Heart left ventricle (tissue), 16 donors: ENCODE data around the gene PTPRCAP. TPM values are rescaled to one million over a fixed set of nuclear protein-coding genes. Genes with fewer than 3 reads are reported as not detected.
"Not testable (repeated sequence)": the region's sequence is repeated elsewhere in the genome, so short reads cannot be mapped to it uniquely, and the experiment has no call there.

Experiments used
- ATAC-seq, 4 donors: fragments of 200-7000 bp; cut with Tn5 transposase; one replicate each; pipeline ENCODE4 v1.9.1; 2020 to 2022; ENCODE audit warnings: moderate library complexity in 4 of 4, mild to moderate bottlenecking in 3 of 4, moderate number of reproducible peaks in 1 of 4
- DNase-seq, 5 donors: peaks; one replicate each; pipeline ENCODE4 v3.0.0-alpha.2; 2020
- H3K27ac ChIP-seq, 12 donors: fragments of 200-600 bp; sonication (generic) in 4 of 12; one replicate each; pipeline versions ENCODE4 v1.5.0 to v1.8.0; 2016 to 2022; ENCODE audit warnings: mild to moderate bottlenecking in 2 of 12
- H3K27me3 ChIP-seq, 9 donors: fragments of 200-600 bp; sonication (generic) in 2 of 9; one replicate each; pipeline versions ENCODE4 v1.5.1 to v1.8.0; 2016 to 2022; ENCODE audit warnings: mild to moderate bottlenecking in 3 of 9
- H3K36me3 ChIP-seq, 9 donors: fragments of 200-600 bp; sonication (generic) in 2 of 9; one replicate each; pipeline versions ENCODE4 v1.5.0 to v1.8.0; 2018 to 2022; ENCODE audit warnings: mild to moderate bottlenecking in 2 of 9
- H3K4me1 ChIP-seq, 12 donors: fragments of 200-600 bp; sonication (generic) in 4 of 12; one replicate each; pipeline versions ENCODE4 v1.5.0 to v1.8.0; 2016 to 2022; ENCODE audit warnings: mild to moderate bottlenecking in 3 of 12
- H3K4me3 ChIP-seq, 12 donors: fragments of 200-600 bp; sonication (generic) in 4 of 12; one replicate each; pipeline versions ENCODE4 v1.5.0 to v1.8.0; 2017 to 2022; ENCODE audit warnings: mild to moderate bottlenecking in 9 of 12, moderate library complexity in 4 of 12
- H3K9me3 ChIP-seq, 12 donors: fragments of 200-600 bp; sonication (generic) in 4 of 12; one replicate each; pipeline versions ENCODE4 v1.5.0 to v1.8.0; 2016 to 2022; ENCODE audit warnings: mild to moderate bottlenecking in 1 of 12
- POLR2A ChIP-seq, 2 donors: fragments of 450-650 bp; IDR thresholded peaks; one replicate each; pipeline ENCODE4 v1.6.1; 2017; ENCODE audit warnings: antibody characterized with exemption in 2 of 2, mild to moderate bottlenecking in 2 of 2, moderate library complexity in 2 of 2
- WGBS, 4 donors: extraction: QIAGEN DNeasy Blood & Tissue Kit in 2 of 4; methylation state at CpG; one replicate each; pipeline versions ENCODE4 v1.1.5 to v1.1.7; 2013 to 2018; 5-methylcytosine and 5-hydroxymethylcytosine counted together
- intact Hi-C, 10 donors: fragments of 100-400 bp; cut with DNase I; formaldehyde crosslinking; loops; one replicate each; pipeline versions ENCODE4 v1.11.1 to v1.14.2; 2022
- polyA plus RNA-seq, 2 donors: library from polyadenylated mRNA; stranded (reverse); fragments of 200-250 nt; gene quantifications; one replicate each; pipeline ENCODE4 v1.2.3, GENCODE V29; 2013
- total RNA-seq, 9 donors: library from RNA; depleted of rRNA in 2 of 9; stranded (reverse); fragments of >200 nt in 2 of 9; fragmentation: NEBNext Ultra II Directional in 3 of 9; extraction: Animal tissue kit (Norgen Biotek cat#: 25700) in 3 of 9; gene quantifications; one replicate each; pipeline versions ENCODE4 v1.1.0 to v1.2.4, GENCODE V29; 2016 to 2023
- TF ChIP-seq, protein P1 (sequence below), 12 donors: fragments of 200-600 bp; sonication (generic) in 4 of 12; IDR thresholded peaks; one replicate each; pipeline versions ENCODE4 v1.5.0 to v1.8.0; 2018 to 2022; ENCODE audit warnings: antibody characterized with exemption in 12 of 12, mild to moderate bottlenecking in 5 of 12
- donor health status: ischemic (EF 13 %, LVEDD 7.1; RV severe dilation, severe dysfunction).
- donor health status: healthy with polysubstance abuse.
- donor health status: DM: no; HTN: yes; CAD: no.
- donor health status: DM: no; HTN: no; CAD: no.
- donor health status: ischemic (EF 25% LVEDD 6.9; RV normal size, moderate dysfunction).
- donor health status: ischemic (EF 25% LVEDD 5.7; RV mildly dilated, moderate dysfunction).
- donor health status: healthy.
- donor health status: DM: yes; HTN: yes; CAD: no.
- donor health status: ischemic (EF 35%, LVEDD 5.7; RV mildly dilated, moderate dysfunction).
- donor health status: nonischemic (EF 11% LVEDD 7.7; RV severe dilation, severe dysfunction).
- donor health status: DM: yes; HTN: yes; CAD: no.
- donor health status: PGD.
- donor health status: ischemic (EF 29% LVEDD 5.4; RV normal size, mild dysfunction).
- donor health status: nonischemic (EF 23%, LVEDD 6.1; RV moderate dilation, normal function).

PTPRCAP gene
- total and polyA plus RNA-seq, 11 donors: 0.50 to 11.0 (median 1.3) TPM

DNA sequence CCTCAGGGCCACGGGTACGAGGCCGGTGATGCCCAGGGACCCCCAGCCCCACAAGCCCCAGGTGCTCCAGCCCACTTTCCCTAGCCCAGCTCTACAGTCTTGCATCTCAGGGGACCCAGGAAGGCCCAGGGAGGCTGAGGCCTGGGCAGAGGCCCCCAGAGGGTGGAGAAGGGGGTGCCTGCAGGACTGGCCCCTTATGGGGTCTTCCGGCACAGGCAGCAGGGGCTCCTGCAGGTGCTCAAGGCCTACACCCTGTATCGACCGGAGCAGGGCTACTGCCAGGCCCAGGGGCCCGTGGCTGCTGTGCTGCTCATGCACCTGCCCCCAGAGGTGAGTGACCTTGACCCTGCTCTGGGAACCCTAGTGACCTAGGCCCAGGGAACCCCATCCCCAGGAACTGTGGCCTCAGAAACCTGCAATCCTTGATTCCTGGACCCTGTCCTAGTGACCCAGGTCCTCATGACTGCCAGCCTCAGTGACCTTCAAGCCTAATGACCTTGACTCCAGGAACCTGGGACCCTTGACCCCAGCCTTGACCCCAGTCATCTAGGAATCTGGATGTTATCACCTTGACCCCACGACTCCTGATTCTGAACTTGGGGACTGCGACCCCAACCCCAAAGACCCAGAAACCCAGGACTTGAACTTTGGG, 31.7 kb downstream of the PTPRCAP start:
- no peaks in the 10 kb centered on the region for H3K36me3 ChIP-seq
- peaks cover 0 to 21% (median 3%) of the 10 kb centered on the region in 9 donors for H3K27me3 ChIP-seq
- 84 to 92% (median 89%) methylated on average over 3 to 9 of the region's 9 CpGs for WGBS, 4 donors
- H3K27ac ChIP-seq: peak overlapping the region in 1 of 12 donors; percentile 91
- ATAC-seq (no peak), DNase-seq (no peak)
- intact Hi-C loops: loop anchor here in 3 of 10 donors (10.0 kb wide), 1 partner anchor 59 kb away; the partner anchor contains the start of gene TMEM134 (in 3 of the 3)
- H3K4me1 ChIP-seq: peaks cover 0 to 48% (median 10%) of the 10 kb centered on the region in 12 donors
- TF ChIP-seq, protein P1, sequence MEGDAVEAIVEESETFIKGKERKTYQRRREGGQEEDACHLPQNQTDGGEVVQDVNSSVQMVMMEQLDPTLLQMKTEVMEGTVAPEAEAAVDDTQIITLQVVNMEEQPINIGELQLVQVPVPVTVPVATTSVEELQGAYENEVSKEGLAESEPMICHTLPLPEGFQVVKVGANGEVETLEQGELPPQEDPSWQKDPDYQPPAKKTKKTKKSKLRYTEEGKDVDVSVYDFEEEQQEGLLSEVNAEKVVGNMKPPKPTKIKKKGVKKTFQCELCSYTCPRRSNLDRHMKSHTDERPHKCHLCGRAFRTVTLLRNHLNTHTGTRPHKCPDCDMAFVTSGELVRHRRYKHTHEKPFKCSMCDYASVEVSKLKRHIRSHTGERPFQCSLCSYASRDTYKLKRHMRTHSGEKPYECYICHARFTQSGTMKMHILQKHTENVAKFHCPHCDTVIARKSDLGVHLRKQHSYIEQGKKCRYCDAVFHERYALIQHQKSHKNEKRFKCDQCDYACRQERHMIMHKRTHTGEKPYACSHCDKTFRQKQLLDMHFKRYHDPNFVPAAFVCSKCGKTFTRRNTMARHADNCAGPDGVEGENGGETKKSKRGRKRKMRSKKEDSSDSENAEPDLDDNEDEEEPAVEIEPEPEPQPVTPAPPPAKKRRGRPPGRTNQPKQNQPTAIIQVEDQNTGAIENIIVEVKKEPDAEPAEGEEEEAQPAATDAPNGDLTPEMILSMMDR (IDR thresholded peaks at IDR 0.05): no peak
- no peak for TF ChIP-seq POLR2A (IDR thresholded peaks at IDR 0.05)
- H3K9me3 ChIP-seq: no peaks in the 10 kb centered on the region
- H3K4me3 ChIP-seq: peak overlapping the region in 1 of 12 donors; percentile 59

DNA sequence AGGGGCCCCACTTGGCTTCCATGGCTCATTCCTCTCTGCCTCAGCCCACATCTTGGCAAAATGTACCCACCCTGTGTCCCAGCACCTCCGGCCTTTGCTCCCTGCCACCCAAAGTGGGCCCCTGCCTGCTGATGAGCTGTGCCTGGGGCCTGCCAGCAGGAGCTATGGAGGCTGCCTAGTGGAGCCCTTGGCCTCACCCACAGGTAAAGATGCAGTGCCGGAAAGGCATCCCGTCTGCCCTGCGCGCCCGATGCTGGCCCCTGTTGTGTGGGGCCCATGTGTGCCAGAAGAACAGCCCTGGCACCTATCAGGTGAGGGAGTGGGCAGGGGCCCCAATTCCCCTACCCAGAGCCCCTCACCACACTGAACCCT, 32.3 kb downstream of the PTPRCAP start:
- H3K9me3 ChIP-seq: no peaks in the 10 kb centered on the region
- TF ChIP-seq, protein P1 (IDR thresholded peaks at IDR 0.05): no peak
- no peak for TF ChIP-seq POLR2A (IDR thresholded peaks at IDR 0.05)
- peaks cover 0 to 52% (median 16%) of the 10 kb centered on the region in 12 donors for H3K4me1 ChIP-seq
- peak overlapping the region in 2 of 12 donors; percentile 41 to 59 for H3K4me3 ChIP-seq
- peak overlapping the region in 1 of 12 donors; percentile 91 for H3K27ac ChIP-seq
- H3K27me3 ChIP-seq: peaks cover 0 to 15% (median under 1%) of the 10 kb centered on the region in 9 donors
- intact Hi-C loops: loop anchor here in 3 of 10 donors (10.0 kb wide), 1 partner anchor 60 kb away; the partner anchor contains the start of gene TMEM134 (in 3 of the 3)
- WGBS, 4 donors: 85 to 94% (median 92%) methylated on average over 6 of the region's 6 CpGs
- peaks cover 0 to 5% (median 0%) of the 10 kb centered on the region in 9 donors for H3K36me3 ChIP-seq
- DNase-seq (no peak), ATAC-seq (no peak)

DNA sequence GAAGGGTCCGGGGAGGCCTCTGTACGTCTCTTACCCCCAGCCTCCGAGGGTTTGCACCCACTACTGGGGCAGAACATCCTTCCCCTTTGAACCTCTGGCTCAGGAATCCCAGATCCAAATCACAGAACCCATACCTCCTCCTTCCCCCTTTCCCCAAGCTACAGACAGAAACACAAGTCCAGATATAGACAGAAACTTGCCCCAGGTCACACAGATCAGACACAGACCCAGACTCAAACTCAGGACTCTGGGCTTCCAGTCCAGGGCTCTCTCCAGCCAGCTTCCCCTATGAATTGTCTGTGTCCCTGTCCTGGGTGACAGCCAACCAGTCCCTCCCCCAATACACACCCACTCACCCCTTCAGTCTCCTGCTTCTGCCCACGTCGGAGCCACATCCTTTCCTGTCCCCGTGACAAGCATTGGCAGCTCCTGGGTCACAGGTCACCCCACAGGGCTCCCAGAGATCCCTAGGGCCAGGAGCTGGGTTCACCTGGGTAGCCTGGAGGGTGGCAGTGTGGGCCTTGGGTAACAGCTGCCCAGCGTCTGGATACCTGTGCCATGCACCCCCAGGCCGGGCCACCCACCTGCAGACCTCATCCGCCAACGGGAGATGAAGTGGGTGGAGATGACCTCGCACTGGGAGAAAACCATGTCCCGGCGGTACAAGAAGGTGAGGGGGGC, 32.8 kb downstream of the PTPRCAP start:
- Histone ChIP-seq H3K27me3 (peaks cover 0 to 9% (median 0%) of the 10 kb centered on the region in 9 donors), H3K27ac (peak overlapping the region in 2 of 12 donors; percentile 59 to 91), H3K36me3 (peaks cover 0 to 10% (median under 1%) of the 10 kb centered on the region in 9 donors), H3K4me1 (peaks cover 0 to 52% (median 22%) of the 10 kb centered on the region in 12 donors), H3K9me3 (no peaks in the 10 kb centered on the region), H3K4me3 (peak overlapping the region in 4 of 12 donors; percentile 6 to 59 (median 39))
- no peak for ATAC-seq
- WGBS, 4 donors: 73 to 83% (median 78%) methylated on average over 13 of the region's 13 CpGs
- peak in 1 of 5 donors; percentile 67 for DNase-seq
- TF ChIP-seq, protein P1 (IDR thresholded peaks at IDR 0.05): no peak
- TF ChIP-seq POLR2A (IDR thresholded peaks at IDR 0.05): no peak
- intact Hi-C loops: loop anchor here in 8 of 10 donors (5.0 to 10.0 kb wide), 3 partner anchors 60 to 103 kb away; partner anchors contain the start of genes TMEM134 (in 7 of the 8), CDK2AP2 (in 1 of the 8) and PITPNM1 (in 1 of the 8)

DNA sequence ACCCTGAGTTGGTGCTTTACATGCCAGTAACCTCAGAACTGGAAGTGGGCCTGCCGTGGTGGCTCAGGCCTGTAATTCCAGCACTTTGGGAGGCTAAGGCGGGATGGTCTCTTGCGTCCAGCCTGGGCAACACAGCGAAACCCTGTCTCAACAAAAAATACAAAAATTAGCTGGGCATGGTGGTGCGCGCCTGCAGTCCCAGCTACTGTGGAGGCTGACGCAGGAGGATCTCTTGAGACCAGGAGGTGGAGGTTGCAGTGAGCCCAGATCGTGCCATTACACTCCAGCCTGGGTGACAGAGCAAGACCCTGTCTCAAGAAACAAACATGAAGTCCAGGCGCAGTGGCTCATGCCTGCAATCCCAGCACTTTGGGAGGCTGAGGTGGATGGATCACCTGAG, 34.4 kb downstream of the PTPRCAP start:
- not testable (repeated sequence) for H3K27me3 ChIP-seq, DNase-seq, ATAC-seq, H3K9me3 ChIP-seq
- peak overlapping the region in 5 of 12 donors; percentile 3 to 98 (median 51) for H3K27ac ChIP-seq
- 93 to 97% (median 96%) methylated on average over 9 of the region's 9 CpGs for WGBS, 4 donors
- intact Hi-C loops: loop anchor here in 9 of 10 donors (2.0 to 10.0 kb wide), 4 partner anchors 18 to 104 kb away; partner anchors contain the start of genes TMEM134 (in 7 of the 9), CDK2AP2 (in 1 of the 9) and PITPNM1 (in 1 of the 9)
- H3K4me1 ChIP-seq: peaks cover 0 to 49% (median 27%) of the 10 kb centered on the region in 12 donors
- peak overlapping the region in 1 of 12 donors; percentile 59 for H3K4me3 ChIP-seq
- peaks cover 0 to 26% (median 16%) of the 10 kb centered on the region in 9 donors for H3K36me3 ChIP-seq

DNA sequence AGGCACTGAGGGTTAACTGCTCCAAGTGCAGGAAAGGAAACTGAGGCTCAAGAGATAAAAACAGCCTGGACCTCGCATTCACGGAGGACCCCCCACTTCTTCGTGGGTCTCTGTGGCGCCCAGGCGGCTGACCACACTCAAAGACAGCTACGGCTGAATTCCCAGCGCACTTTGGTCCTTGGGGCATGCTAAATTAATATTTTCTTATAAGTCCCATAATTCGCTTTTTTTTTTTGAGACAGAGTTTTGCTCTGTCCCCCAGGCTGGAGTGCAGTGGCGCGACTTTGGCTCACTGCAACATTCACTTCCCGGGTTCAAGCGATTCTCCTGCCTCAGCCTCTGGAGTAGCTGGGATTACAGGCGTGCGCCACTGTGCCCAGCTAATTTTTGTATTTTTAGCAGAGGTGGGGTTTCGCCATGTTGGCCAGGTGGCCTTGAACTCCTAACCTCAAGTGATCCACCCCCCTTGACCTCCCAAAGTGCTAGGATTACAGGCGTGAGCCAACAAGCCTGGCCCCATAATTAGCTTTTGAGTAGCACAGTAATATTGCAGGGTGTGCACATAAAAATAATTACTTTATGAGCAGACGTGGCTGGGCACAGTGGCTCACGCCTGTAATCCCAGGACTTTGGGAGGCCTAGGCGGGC, 35.2 kb downstream of the PTPRCAP start:
- H3K27me3 ChIP-seq, ATAC-seq, H3K9me3 ChIP-seq: not testable (repeated sequence)
- Histone ChIP-seq H3K36me3 (peaks cover 0 to 33% (median 23%) of the 10 kb centered on the region in 9 donors), H3K4me1 (peaks cover 0 to 55% (median 30%) of the 10 kb centered on the region in 12 donors), H3K4me3 (peak overlapping the region in 10 of 12 donors; percentile 25 to 100 (median 86)), H3K27ac (peak overlapping the region; percentile 91 to 99 (median 97))
- peak in 1 of 5 donors; percentile 58 for DNase-seq
- intact Hi-C loops: loop anchor here in 9 of 10 donors (1.0 to 10.0 kb wide), 5 partner anchors 18 to 105 kb away; partner anchors contain the start of genes TMEM134 (in 7 of the 9), CDK2AP2 (in 1 of the 9) and PITPNM1 (in 1 of the 9)
- WGBS, 4 donors: 58 to 64% (median 60%) methylated on average over 19 of the region's 19 CpGs
